Dermis microvascular lymphatic vessel endothelial cell (primary cell): ENCODE measurements around the gene MMP13. TPM values are rescaled to one million over a fixed set of nuclear protein-coding genes. Genes with fewer than 3 reads are reported as not detected.
"Not testable (repeated sequence)": the region's sequence is repeated elsewhere in the genome, so short reads cannot be mapped to it uniquely, and the experiment has no call there.

Experiments
- DNase-seq, 2 donors: peaks; one replicate each; pipeline versions ENCODE4 v3.0.0 to v3.0.0-alpha.2; 2010; ENCODE audit warnings: low read depth in 2 of 2
- total RNA-seq: library from RNA; depleted of rRNA; stranded (reverse); fragments of >200 nt; gene quantifications from 2 replicates; pipeline ENCODE4 v1.2.1, GENCODE V29; 2014

MMP13 gene
- total RNA-seq, 1 donor from 2014 or later = not detected

- no peak for DNase-seq
Measured at GRCh38 chr11:102936864-102937509, 18.5 kb downstream of the MMP13 start.

GRCh38 chr11:102935514-102935913 lies 20.0 kb downstream of the MMP13 start:
- DNase-seq = no peak

GRCh38 chr11:102934735-102935134 lies 20.8 kb downstream of the MMP13 start:
- no peak for DNase-seq

DNA sequence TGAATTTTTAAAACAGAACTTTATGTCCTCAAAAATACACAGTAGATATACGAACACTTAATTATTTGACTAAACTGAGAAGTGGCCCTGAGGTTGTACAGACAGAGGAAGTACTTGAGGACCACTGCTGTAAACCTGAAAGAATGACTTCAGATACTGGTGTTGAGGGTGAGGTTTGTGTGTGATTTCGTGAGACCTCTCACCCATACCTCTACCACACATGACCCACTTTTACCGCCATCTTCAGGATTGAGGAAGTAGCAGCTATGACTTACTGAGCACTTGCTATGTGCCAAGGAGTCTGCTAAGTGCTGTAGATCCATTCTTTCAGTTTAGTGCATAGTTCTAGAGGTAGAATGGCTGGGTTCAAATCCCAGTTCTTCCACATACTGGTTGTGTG lies 21.9 kb downstream of the MMP13 start:
- DNase-seq = no peak

GRCh38 chr11:102932678-102933077 lies 22.9 kb downstream of the MMP13 start:
- DNase-seq = no peak

- no peak for DNase-seq
Measured at GRCh38 chr11:102930451-102930850, 25.1 kb downstream of the MMP13 start.

DNA sequence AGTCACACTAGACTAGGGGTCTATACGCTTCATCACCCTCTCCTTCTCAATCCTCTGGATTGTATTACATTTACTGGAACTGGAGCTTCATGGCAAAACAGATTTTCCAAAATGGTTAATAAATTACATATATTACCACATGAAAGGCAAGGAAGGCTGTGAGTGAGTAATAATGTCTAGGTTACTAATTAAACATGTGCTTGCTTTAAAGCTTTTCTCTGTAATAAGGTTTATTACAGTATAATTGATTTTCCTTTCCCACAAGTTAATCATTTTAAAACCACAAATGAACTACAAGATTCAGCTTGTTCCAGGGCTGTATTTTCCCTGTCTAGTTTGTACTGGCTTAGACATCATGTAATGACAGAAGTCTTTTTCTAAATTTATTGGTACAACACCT lies 25.6 kb downstream of the MMP13 start:
- DNase-seq = no peak

GRCh38 chr11:102929166-102929565 lies 26.4 kb downstream of the MMP13 start:
- DNase-seq = no peak

- DNase-seq = no peak
Measured at GRCh38 chr11:102928247-102928646, 27.3 kb downstream of the MMP13 start.

GRCh38 chr11:102927624-102927990 lies 27.9 kb downstream of the MMP13 start:
- no peak for DNase-seq

- DNase-seq = no peak
Measured at GRCh38 chr11:102926961-102927623, 28.4 kb downstream of the MMP13 start.

GRCh38 chr11:102926517-102926916 lies 29.0 kb downstream of the MMP13 start:
- DNase-seq = no peak

DNA sequence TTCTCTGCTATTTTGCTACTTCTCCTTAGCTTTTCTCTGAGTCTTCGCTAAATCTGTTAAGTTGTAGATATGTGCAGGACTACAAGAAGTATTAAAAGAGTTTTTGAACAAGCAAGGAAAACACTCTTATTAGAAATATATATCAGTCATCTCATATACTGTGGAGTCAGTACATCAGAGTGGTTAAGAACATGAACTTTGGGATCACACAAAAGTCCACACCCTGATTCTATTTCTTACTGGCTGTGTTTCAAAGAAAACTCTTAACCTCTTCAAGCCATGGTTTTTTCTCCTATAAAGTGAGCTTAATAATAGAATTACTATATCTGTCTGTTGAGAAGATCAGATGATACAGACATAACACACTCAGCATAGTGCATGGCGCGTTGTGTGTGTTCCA lies 29.5 kb downstream of the MMP13 start:
- no peak for DNase-seq

- no peak for DNase-seq
Measured at GRCh38 chr11:102924851-102925380, 30.6 kb downstream of the MMP13 start.

DNA sequence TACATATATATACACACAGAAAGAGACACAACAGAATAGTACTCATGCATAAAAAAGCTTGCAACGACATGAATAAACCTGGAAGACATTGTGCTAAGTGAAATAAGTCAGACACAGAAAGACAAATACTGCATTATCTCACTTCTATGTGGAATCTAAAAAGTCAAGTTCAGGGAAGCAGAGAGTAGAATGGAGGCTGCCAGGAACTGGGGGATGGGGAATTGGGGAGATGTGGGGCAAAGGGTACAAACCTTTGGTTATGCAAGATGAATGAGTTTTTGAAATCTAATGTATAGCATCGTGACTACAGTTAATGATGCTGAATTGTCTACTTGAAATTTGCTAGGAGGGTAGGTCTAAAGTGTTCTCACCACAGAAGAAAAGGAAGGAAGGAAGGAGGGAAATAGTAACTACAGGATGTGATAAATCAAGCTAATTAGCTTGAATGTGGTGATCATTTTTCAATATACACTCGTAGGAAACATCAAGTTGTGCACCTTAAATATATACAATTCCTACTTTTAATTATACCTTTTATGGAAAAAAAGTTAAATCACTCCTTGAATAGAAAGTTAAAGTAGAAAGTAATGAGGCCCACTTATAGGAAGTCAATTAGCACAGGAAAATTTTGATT lies 33.8 kb downstream of the MMP13 start:
- DNase-seq = no peak

DNA sequence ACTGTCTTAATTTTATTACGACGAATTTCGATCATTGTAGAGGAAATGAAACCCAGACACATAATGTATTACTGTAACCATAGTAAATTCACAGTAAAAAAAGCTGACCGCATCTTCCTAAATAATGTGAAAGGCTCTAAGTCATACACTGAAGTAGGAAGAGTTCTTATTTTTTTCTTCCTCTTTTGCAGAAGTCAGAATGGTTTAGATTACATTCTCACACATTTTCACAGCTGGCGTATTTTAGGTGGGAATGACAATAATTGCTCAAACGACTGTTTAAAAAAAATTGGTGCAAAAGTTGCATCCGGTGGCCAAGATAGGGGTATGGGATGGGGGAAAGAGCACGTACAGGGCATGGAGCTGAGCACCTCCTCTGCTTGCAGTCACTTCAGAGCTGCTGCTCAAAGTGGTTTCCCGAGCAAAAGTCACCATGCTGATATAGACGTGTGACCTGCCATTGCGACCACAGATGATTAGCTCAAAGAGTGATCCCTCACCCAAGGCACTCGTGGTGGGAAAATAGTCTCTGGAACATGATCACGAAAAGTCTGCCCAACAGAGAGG lies 35.3 kb downstream of the MMP13 start:
- DNase-seq = no peak

GRCh38 chr11:102915044-102915375 lies 40.5 kb downstream of the MMP13 start:
- DNase-seq = no peak

DNA sequence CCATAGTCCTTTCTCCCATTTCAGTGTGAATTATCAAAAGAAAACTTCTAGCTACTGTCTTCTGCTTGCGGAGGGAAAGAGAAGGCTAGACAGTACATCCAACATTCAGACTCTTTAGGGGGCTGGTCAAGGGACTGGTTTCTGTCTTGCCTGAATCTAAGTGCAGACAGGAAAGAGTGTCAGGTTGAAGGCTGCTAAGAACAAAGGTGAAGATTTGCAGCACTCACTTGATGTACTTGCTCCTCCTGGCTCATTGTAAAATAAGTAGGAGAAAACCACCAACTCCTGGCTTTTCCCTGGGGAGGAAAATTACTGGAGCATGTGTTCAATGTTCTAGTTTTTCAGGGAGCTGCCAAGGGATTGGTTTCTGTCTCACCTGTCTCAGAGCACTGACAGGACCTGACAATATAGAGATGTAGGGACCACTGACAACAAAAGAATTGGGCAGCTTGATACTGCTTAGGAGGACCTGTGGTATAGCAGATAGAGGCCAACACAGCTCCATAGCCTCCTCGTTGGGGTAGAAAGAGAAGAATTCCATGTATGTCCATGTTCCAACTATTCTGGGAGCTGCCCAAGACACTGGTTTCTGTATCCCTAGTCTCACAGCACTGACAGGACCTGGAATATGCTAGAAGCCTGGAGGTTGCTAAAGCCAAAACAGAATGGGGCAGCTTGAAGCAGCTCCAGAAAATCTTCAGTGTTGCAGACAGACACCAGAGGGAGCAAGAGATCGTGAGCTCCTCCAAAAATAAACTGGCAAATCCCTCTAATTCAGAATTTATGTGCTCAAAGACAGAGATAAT lies 41.1 kb downstream of the MMP13 start:
- peak; percentile 7 to 34 for DNase-seq

GRCh38 chr11:102912482-102912830 lies 43.1 kb downstream of the MMP13 start:
- DNase-seq = no peak

DNA sequence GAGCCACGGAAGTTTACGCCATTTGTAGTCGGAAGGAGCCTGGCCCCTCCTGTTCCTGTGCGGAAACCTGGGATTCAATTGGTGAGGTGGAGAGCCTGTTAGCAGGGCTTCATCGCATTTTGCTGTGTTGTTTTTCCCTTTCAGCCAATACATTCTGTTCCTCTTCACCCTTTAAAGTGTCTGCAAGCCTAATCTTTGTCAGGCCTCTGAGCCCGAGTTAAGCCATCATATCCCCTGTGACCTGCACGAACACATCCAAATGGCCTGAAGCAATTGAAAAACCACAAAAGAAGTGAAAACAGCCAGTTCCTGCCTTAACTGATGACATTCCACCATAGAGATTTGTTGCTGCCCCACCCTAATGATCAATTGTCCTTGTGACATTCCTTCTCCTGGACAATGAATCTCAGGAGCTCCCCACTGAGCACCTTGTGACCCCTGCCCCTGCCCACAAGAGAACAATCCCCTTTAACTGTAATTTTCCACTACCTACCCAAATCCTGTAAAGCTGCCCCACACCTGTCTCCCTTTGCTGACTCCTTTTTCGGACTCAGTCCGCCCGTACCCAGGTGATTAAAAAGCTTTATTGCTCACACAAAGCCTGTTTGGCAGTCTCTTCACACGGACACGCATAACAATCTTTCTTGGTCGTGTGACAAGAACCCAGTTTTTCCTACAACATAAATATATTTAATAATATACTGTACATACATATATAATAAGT lies 43.6 kb downstream of the MMP13 start:
- DNase-seq = no peak

DNA sequence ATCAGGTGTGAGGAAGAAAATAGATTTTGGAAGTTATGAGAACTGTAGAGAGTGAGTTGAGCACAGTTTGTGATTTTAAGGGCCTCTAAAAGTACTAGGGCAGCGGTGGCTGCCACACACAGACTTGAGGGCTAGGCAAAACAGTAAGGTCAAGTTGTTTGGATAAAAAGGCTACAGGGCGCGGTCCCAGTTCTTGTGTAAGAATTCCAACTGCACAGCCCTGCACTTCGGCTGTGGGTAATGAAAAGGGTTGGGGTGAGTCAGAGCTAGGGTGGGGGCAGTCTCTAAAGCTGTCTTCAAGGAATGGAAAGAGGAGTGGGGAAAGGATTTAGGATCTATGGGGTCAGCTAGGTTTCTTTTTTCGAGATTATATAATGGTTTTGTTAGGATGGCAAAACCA lies 49.7 kb downstream of the MMP13 start:
- DNase-seq = not testable (repeated sequence)
